Hepatocyte (in vitro differentiated cells): ENCODE results near the gene RAET1E. TPM values are rescaled to one million over a fixed set of nuclear protein-coding genes. Genes with fewer than 3 reads are reported as not detected.

Experiments
- DNase-seq: peaks from one replicate; pipeline ENCODE4 v3.0.0-alpha.2; 2016; ENCODE audit warnings: low spot score
- H2AFZ ChIP-seq: fragments of 200-600 bp; sonication (generic); 2 replicates; pipeline ENCODE4 v1.6.0; 2016; ENCODE audit warnings: antibody characterized with exemption, mild to moderate bottlenecking
- H3K27ac ChIP-seq: fragments of 200-600 bp; sonication (generic); 2 replicates; pipeline ENCODE4 v1.5.1; 2016; ENCODE audit warnings: mild to moderate bottlenecking
- H3K27me3 ChIP-seq: fragments of 200-600 bp; sonication (generic); 2 replicates; pipeline ENCODE4 v1.6.1; 2016
- H3K36me3 ChIP-seq: fragments of 200-600 bp; sonication (generic); replicated peaks from 2 replicates; pipeline ENCODE4 v1.5.1; 2016; ENCODE audit warnings: low read depth; ENCODE audit not compliant: insufficient read depth
- H3K4me1 ChIP-seq: fragments of 200-600 bp; sonication (generic); 2 replicates; pipeline ENCODE4 v1.5.1; 2016; ENCODE audit warnings: mild to moderate bottlenecking, moderate library complexity; ENCODE audit not compliant: insufficient read depth
- H3K4me2 ChIP-seq: fragments of 200-600 bp; sonication (generic); 2 replicates; pipeline ENCODE4 v1.6.0; 2016
- H3K4me3 ChIP-seq: fragments of 200-600 bp; sonication (generic); 2 replicates; pipeline ENCODE4 v1.5.1; 2016; ENCODE audit warnings: mild to moderate bottlenecking
- H3K79me2 ChIP-seq: fragments of 200-600 bp; sonication (generic); 2 replicates; pipeline ENCODE4 v1.6.0; 2017; ENCODE audit warnings: mild to moderate bottlenecking
- H3K9me2 ChIP-seq: fragments of 200-600 bp; sonication (generic); replicated peaks from 2 replicates; pipeline ENCODE4 v1.6.0; 2017; ENCODE audit warnings: mild to moderate bottlenecking; ENCODE audit not compliant: insufficient read depth
- H3K9me3 ChIP-seq: fragments of 200-600 bp; sonication (generic); 2 replicates; pipeline ENCODE4 v1.5.1; 2016; ENCODE audit warnings: low read depth, mild to moderate bottlenecking
- H4K20me1 ChIP-seq: fragments of 200-600 bp; sonication (generic); 2 replicates; pipeline ENCODE4 v1.6.0; 2016; ENCODE audit warnings: mild to moderate bottlenecking; ENCODE audit not compliant: insufficient read depth, poor library complexity, severe bottlenecking
- CTCF ChIP-seq: fragments of 200-600 bp; sonication (generic); IDR thresholded peaks from 2 replicates; pipeline ENCODE4 v1.5.1; 2016; ENCODE audit warnings: antibody characterized with exemption, mild to moderate bottlenecking; ENCODE audit not compliant: poor library complexity
- EZH2 ChIP-seq: fragments of 200-600 bp; sonication (generic); IDR thresholded peaks from 2 replicates; pipeline ENCODE4 v1.6.1; 2016; ENCODE audit warnings: antibody characterized with exemption, mild to moderate bottlenecking, borderline replicate concordance
- EZH2phosphoT487 ChIP-seq: fragments of 200-600 bp; sonication (generic); IDR thresholded peaks from one replicate; pipeline ENCODE4 v1.6.1; 2018; ENCODE audit warnings: antibody characterized with exemption, mild to moderate bottlenecking, low read depth, moderate library complexity; ENCODE audit not compliant: unreplicated experiment, severe bottlenecking
- WGBS: methylation state at CpG from one replicate; pipeline ENCODE4 v1.1.6; 2016; ENCODE audit warnings: low lambda C conversion rate; ENCODE audit errors: missing lambda C conversion rate; 5-methylcytosine and 5-hydroxymethylcytosine counted together
- polyA plus RNA-seq: library from polyadenylated mRNA; unstranded; fragments of >200 nt; fragmentation: Nextera tagmentation; extraction: Ambion mirVana; gene quantifications from 2 replicates; pipeline ENCODE4 v1.2.1, GENCODE V29; 2016
- total RNA-seq: library from RNA; depleted of rRNA; stranded (reverse); fragments of >200 nt; gene quantifications from 2 replicates; pipeline ENCODE4 v1.2.3, GENCODE V29; 2014

RAET1E gene
- total and polyA plus RNA-seq, 2 experiments from 2014 or later: not detected

GRCh38 chr6:149903938-149904611, 6.2 kb upstream of the RAET1E start:
- TF ChIP-seq EZH2phosphoT487 (no peak), CTCF (no peak), EZH2 (no peak)
- 67% methylated on average over 5 of the region's 5 CpGs for whole genome bisulfite sequencing
- H3K27me3 ChIP-seq: no peaks in the 10 kb centered on the region
- H3K36me3 ChIP-seq: no peaks in the 10 kb centered on the region
- no peaks in the 10 kb centered on the region for H3K9me3 ChIP-seq
- H3K27ac ChIP-seq: no peak overlapping the region
- no peaks in the 10 kb centered on the region for H3K9me2 ChIP-seq
- H3K79me2 ChIP-seq: no peaks in the 10 kb centered on the region
- no peak overlapping the region for H3K4me2 ChIP-seq
- H2AFZ ChIP-seq: no peak overlapping the region
- H4K20me1 ChIP-seq: no peaks in the 10 kb centered on the region
- no peak for DNase-seq
- no peaks in the 10 kb centered on the region for H3K4me1 ChIP-seq
- H3K4me3 ChIP-seq: no peak overlapping the region

GRCh38 chr6:149901444-149902140, 3.7 kb upstream of the RAET1E start:
- H2AFZ ChIP-seq: no peak overlapping the region
- H3K36me3 ChIP-seq: no peaks in the 10 kb centered on the region
- no peaks in the 10 kb centered on the region for H3K9me3 ChIP-seq
- no peak overlapping the region for H3K4me3 ChIP-seq
- H3K27me3 ChIP-seq: no peaks in the 10 kb centered on the region
- H3K4me1 ChIP-seq: no peaks in the 10 kb centered on the region
- no peak for DNase-seq
- H3K79me2 ChIP-seq: no peaks in the 10 kb centered on the region
- no peak overlapping the region for H3K27ac ChIP-seq
- TF ChIP-seq EZH2 (no peak), CTCF (no peak)
- H4K20me1 ChIP-seq: no peaks in the 10 kb centered on the region
- WGBS: 82% methylated on average over 6 of the region's 6 CpGs
- no peak overlapping the region for H3K4me2 ChIP-seq
- no peaks in the 10 kb centered on the region for H3K9me2 ChIP-seq

GRCh38 chr6:149900620-149901443, 2.9 kb upstream of the RAET1E start:
- H4K20me1 ChIP-seq: no peaks in the 10 kb centered on the region
- no peaks in the 10 kb centered on the region for H3K79me2 ChIP-seq
- no peak overlapping the region for H3K4me2 ChIP-seq
- no peaks in the 10 kb centered on the region for H3K9me3 ChIP-seq
- H3K27ac ChIP-seq: no peak overlapping the region
- no peak overlapping the region for H2AFZ ChIP-seq
- peaks cover 1% of the 10 kb centered on the region for H3K4me1 ChIP-seq
- 91% methylated on average over 11 of the region's 11 CpGs for WGBS
- no peaks in the 10 kb centered on the region for H3K27me3 ChIP-seq
- no peak for DNase-seq
- H3K9me2 ChIP-seq: no peaks in the 10 kb centered on the region
- no peaks in the 10 kb centered on the region for H3K36me3 ChIP-seq
- no peak overlapping the region for H3K4me3 ChIP-seq
- TF ChIP-seq EZH2 (no peak), EZH2phosphoT487 (no peak), CTCF (no peak)
